Esophagus (tissue), 2 donors: ENCODE results near the gene UNC5B. TPM values are rescaled to one million over a fixed set of nuclear protein-coding genes. Genes with fewer than 3 reads are reported as not detected.
"Not testable (repeated sequence)": the region's sequence is repeated elsewhere in the genome, so short reads cannot be mapped to it uniquely, and the experiment has no call there.

Experiments
- H3K27ac ChIP-seq, 2 donors: one replicate each; pipeline ENCODE4 v1.5.1; 2013; ENCODE audit warnings: low read depth in 2 of 2, mild to moderate bottlenecking in 2 of 2, inconsistent platforms in 1 of 2, low read length in 1 of 2, moderate library complexity in 1 of 2
- H3K27me3 ChIP-seq, 2 donors: one replicate each; pipeline ENCODE4 v1.6.1; 2013; ENCODE audit warnings: low read length in 2 of 2, control low read depth in 1 of 2, mild to moderate bottlenecking in 1 of 2; ENCODE audit not compliant: insufficient read depth in 2 of 2, control insufficient read depth in 1 of 2
- H3K36me3 ChIP-seq, 2 donors: one replicate each; pipeline ENCODE4 v1.6.1; 2013; ENCODE audit warnings: low read length in 1 of 2; ENCODE audit not compliant: control insufficient read depth in 2 of 2, insufficient read depth in 2 of 2
- H3K4me1 ChIP-seq, 2 donors: one replicate each; pipeline ENCODE4 v1.6.1; 2013; ENCODE audit warnings: low read length in 1 of 2; ENCODE audit not compliant: control insufficient read depth in 2 of 2, insufficient read depth in 2 of 2
- H3K4me3 ChIP-seq, 2 donors: one replicate each; pipeline ENCODE4 v1.5.1; 2013; ENCODE audit warnings: low read length in 2 of 2, mild to moderate bottlenecking in 2 of 2, low read depth in 1 of 2, moderate library complexity in 1 of 2
- H3K9me3 ChIP-seq, 2 donors: one replicate each; pipeline ENCODE4 v1.6.1; 2013; ENCODE audit warnings: mild to moderate bottlenecking in 2 of 2, low read depth in 1 of 2, low read length in 1 of 2, moderate library complexity in 1 of 2; ENCODE audit not compliant: control insufficient read depth in 2 of 2, insufficient read depth in 1 of 2
- WGBS, 2 donors: extraction: QIAGEN DNeasy Blood & Tissue Kit; methylation state at CpG; one replicate each; pipeline ENCODE4 v1.1.7; 2013; 5-methylcytosine and 5-hydroxymethylcytosine counted together
- polyA plus RNA-seq, 2 donors: library from polyadenylated mRNA; stranded (reverse); fragments of 200-250 nt; gene quantifications; one replicate each; pipeline ENCODE4 v1.2.3, GENCODE V29; 2013
- donor health status: healthy with polysubstance abuse.
- donor health status: Bipolar disorder and iron deficiency.

UNC5B gene
- polyA plus RNA-seq, 2 donors = 7.6 to 12.2 TPM

GRCh38 chr10:71269301-71270288 lies 57.2 kb downstream of the UNC5B start:
- no peaks in the 10 kb centered on the region for H3K36me3 ChIP-seq
- WGBS, 2 donors = 50 to 56% methylated on average over 11 of the region's 11 CpGs
- no peaks in the 10 kb centered on the region for H3K9me3 ChIP-seq
- peaks cover 5 to 22% of the 10 kb centered on the region in 2 donors for H3K4me1 ChIP-seq
- no peak overlapping the region for H3K4me3 ChIP-seq
- H3K27me3 ChIP-seq = no peaks in the 10 kb centered on the region
- no peak overlapping the region for H3K27ac ChIP-seq

DNA sequence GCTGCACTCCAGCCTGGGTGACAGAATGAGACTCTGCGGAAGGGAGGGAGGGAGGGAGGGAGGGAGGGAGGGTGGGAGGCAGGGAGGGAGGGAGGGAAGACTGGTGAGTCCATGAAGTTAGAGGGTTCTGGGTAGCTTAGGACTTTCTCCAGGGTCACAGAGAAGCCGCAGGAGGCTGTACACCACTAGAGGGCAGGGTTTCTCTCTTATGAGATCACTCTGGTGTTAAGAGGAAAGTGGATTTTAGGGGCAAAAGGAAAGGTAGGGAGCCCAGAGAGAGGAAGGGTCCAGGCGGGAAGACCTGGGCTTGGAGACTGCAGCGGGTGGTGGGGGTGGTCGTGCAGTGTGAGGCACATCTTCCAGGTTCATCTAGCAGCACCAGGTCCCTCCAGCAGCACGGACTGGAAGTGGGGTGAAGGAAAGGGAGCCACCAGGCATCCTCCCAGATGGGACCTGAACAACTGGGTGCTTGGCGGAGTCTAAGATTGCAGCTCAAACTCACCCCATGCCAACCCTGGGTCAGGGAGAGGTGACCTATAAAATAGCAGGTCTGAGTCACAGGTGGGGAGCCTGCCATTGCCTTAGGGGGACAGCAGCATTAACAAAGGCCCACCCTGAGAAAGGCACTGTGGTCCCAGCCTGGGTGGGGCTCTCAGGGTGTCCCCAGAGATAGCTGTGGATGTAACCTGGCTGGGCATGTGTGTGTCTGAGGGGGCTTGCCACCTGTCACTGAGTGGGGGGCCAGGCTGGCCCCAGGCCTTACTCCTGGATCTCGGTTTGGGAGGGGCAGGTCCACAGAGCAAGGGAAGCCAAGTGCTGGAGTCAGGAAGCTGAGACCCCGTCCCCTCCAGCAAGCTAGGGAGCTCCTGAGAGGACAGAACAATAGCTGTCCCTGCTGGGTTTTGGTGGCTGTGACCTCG lies 58.2 kb downstream of the UNC5B start:
- peaks cover 5 to 22% of the 10 kb centered on the region in 2 donors for H3K4me1 ChIP-seq
- H3K27ac ChIP-seq = peak overlapping the region in 1 of 2 donors; percentile 46
- no peaks in the 10 kb centered on the region for H3K27me3 ChIP-seq
- H3K36me3 ChIP-seq = peaks cover 0 to 2% of the 10 kb centered on the region in 2 donors
- 56 to 59% methylated on average over 9 to 10 of the region's 10 CpGs for WGBS, 2 donors
- H3K9me3 ChIP-seq = no peaks in the 10 kb centered on the region
- H3K4me3 ChIP-seq = no peak overlapping the region

- no peaks in the 10 kb centered on the region for H3K27me3 ChIP-seq
- 63 to 77% methylated on average over 13 to 14 of the region's 14 CpGs for WGBS, 2 donors
- no peaks in the 10 kb centered on the region for H3K9me3 ChIP-seq
- peaks cover 5 to 16% of the 10 kb centered on the region in 2 donors for H3K4me1 ChIP-seq
- no peak overlapping the region for H3K4me3 ChIP-seq
- peaks cover 0 to 2% of the 10 kb centered on the region in 2 donors for H3K36me3 ChIP-seq
- H3K27ac ChIP-seq = no peak overlapping the region
These were observed 59.3 kb downstream of the UNC5B start for GRCh38 chr10:71271662-71272055.

DNA sequence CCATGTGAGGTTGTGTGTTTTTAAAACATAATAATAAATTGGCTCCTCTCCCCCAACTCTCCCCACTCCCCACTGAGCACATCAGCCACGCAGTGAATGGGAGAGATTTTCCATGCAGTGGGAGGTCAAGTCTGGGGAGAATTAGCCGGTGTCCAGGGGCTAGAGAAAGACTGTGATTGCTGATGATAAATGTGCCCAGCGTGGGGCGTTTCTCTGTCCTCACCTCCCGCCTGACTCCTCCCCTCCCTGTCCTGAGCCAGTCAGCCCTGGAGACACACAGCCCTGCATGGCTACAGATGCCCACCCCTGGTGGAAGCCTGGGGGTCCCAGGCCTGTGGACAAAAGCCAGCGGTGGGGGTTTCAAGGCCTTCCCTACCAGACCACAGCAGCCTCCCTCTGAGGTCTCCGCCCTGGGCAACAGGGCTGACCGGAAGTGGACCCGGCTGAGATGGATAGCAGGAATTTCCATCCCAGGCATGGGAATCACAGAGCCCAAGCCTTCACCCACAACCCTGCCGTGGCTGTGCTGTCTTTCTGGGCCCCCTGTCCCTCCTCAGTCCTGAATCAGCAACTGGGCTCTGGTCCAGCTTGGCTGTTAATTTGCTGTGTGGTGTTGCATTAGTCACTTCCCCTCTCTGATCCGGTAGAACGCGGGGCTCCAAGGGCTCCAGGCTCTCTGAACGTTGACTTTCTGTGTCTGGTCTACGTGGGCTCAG lies 59.8 kb downstream of the UNC5B start:
- Histone ChIP-seq H3K4me1 (peaks cover 5 to 16% of the 10 kb centered on the region in 2 donors), H3K9me3 (no peaks in the 10 kb centered on the region), H3K27ac (no peak overlapping the region), H3K27me3 (no peaks in the 10 kb centered on the region), H3K4me3 (no peak overlapping the region), H3K36me3 (peaks cover 0 to 2% of the 10 kb centered on the region in 2 donors)
- 54 to 60% methylated on average over 15 of the region's 15 CpGs for WGBS, 2 donors

DNA sequence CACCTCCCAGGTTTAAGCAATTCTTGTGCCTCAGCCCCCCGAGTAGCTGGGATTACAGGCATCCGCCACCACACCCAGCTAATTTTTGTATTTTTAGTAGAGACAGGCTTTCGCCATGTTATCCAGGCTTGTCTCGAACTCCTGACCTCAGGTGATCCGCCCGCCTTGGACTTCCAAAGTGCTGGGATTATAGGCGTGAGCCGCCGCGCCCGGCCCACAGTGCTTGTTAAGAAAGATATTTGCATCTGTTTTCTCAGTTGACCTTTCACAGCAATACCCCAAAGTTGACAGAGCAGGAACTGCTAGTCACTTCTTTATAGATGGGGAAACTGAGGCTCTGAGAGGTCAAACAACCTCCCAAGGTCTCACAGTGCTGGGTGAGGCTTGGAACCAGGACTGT lies 60.6 kb downstream of the UNC5B start:
- not testable (repeated sequence) for H3K27ac ChIP-seq, H3K4me3 ChIP-seq, H3K36me3 ChIP-seq, H3K27me3 ChIP-seq, H3K9me3 ChIP-seq
- H3K4me1 ChIP-seq = peaks cover 5 to 16% of the 10 kb centered on the region in 2 donors
- WGBS, 2 donors = 85 to 89% methylated on average over 11 of the region's 11 CpGs

DNA sequence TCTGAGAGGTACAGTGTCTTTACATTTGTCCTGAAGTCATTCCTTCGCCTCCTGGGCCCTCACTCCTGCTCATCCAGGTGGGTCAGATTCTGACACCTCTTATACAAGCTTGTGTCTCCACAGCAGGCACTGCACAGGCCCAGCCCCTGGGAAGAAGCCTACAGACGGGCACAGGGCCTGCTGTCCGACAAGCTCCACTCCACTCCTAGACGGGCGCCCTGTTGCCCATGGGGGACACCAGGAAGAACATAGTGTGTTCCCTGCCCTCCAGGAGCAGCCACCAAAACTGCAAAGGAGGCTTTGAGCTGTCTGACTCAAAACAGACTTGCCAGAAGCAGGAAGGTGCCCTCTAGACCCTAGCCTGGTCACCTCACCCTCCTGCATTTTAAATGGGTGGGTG lies 61.1 kb downstream of the UNC5B start:
- WGBS, 2 donors = 85 to 88% methylated on average over 5 of the region's 5 CpGs
- Histone ChIP-seq H3K4me3 (no peak overlapping the region), H3K27ac (no peak overlapping the region), H3K36me3 (peaks cover 0 to 4% of the 10 kb centered on the region in 2 donors), H3K27me3 (no peaks in the 10 kb centered on the region), H3K9me3 (no peaks in the 10 kb centered on the region), H3K4me1 (peaks cover 5 to 13% of the 10 kb centered on the region in 2 donors)

- WGBS, 2 donors = 75 to 79% methylated on average over 11 of the region's 11 CpGs
- H3K9me3 ChIP-seq = no peaks in the 10 kb centered on the region
- peaks cover 5 to 10% of the 10 kb centered on the region in 2 donors for H3K4me1 ChIP-seq
- H3K27me3 ChIP-seq = no peaks in the 10 kb centered on the region
- peaks cover 0 to 8% of the 10 kb centered on the region in 2 donors for H3K36me3 ChIP-seq
- H3K4me3 ChIP-seq = no peak overlapping the region
- no peak overlapping the region for H3K27ac ChIP-seq
These were observed 62.8 kb downstream of the UNC5B start for GRCh38 chr10:71274901-71275796.

DNA sequence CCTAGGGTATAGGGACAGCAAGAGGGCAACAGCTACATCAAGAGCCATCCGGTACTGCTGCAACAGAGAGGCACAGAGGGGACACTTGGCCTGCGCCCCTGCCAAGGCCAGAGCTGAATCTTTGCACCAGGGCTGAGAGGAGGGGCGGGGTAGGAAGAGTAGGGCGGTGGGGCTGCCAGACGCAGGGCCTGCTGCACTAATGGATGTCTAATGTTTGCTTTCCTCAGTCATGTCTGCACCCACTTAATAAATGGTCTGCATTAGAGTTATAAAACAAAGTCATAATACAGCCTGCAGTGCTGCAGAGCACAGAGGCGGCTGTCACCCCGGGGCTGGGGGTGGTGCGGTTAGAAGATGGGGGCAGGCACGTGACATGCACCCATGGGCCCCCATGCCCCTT lies 64.5 kb downstream of the UNC5B start:
- WGBS, 2 donors = 86 to 89% methylated on average over 9 of the region's 9 CpGs
- Histone ChIP-seq H3K4me3 (no peak overlapping the region), H3K9me3 (no peaks in the 10 kb centered on the region), H3K4me1 (peaks cover 0 to 3% of the 10 kb centered on the region in 2 donors), H3K27ac (no peak overlapping the region), H3K36me3 (peaks cover 0 to 10% of the 10 kb centered on the region in 2 donors), H3K27me3 (no peaks in the 10 kb centered on the region)
